ES-I3 (cell line): ENCODE measurements around the gene CCM2.

Experiments used
- H3K36me3 ChIP-seq: 2 replicates; pipeline ENCODE4 v1.6.1; 2013; ENCODE audit warnings: mild to moderate bottlenecking, low read length, control low read depth, moderate library complexity; ENCODE audit not compliant: insufficient read depth
- H3K4me1 ChIP-seq: 2 replicates; pipeline ENCODE4 v1.6.1; 2013; ENCODE audit warnings: mild to moderate bottlenecking, control low read depth, low read length; ENCODE audit not compliant: insufficient read depth
- H3K9ac ChIP-seq: 2 replicates; pipeline ENCODE4 v1.6.1; 2013; ENCODE audit warnings: low read depth, mild to moderate bottlenecking, low read length, moderate library complexity
- H3K9me3 ChIP-seq: 2 replicates; pipeline ENCODE4 v1.6.1; 2013; ENCODE audit warnings: mild to moderate bottlenecking, low read length, moderate library complexity; ENCODE audit not compliant: control insufficient read depth, insufficient read depth

CCM2 gene

GRCh38 chr7:44965441-44965903 lies 34.5 kb upstream of the CCM2 start:
- Histone ChIP-seq H3K9me3 (no peaks in the 10 kb centered on the region), H3K4me1 (no peaks in the 10 kb centered on the region), H3K9ac (no peak overlapping the region), H3K36me3 (no peaks in the 10 kb centered on the region)

- H3K4me1 ChIP-seq, result no peaks in the 10 kb centered on the region
- H3K9ac ChIP-seq, result no peak overlapping the region
- no peaks in the 10 kb centered on the region for H3K9me3 ChIP-seq
- H3K36me3 ChIP-seq, result no peaks in the 10 kb centered on the region
These were observed 33.9 kb upstream of the CCM2 start for GRCh38 chr7:44965937-44966730.

DNA sequence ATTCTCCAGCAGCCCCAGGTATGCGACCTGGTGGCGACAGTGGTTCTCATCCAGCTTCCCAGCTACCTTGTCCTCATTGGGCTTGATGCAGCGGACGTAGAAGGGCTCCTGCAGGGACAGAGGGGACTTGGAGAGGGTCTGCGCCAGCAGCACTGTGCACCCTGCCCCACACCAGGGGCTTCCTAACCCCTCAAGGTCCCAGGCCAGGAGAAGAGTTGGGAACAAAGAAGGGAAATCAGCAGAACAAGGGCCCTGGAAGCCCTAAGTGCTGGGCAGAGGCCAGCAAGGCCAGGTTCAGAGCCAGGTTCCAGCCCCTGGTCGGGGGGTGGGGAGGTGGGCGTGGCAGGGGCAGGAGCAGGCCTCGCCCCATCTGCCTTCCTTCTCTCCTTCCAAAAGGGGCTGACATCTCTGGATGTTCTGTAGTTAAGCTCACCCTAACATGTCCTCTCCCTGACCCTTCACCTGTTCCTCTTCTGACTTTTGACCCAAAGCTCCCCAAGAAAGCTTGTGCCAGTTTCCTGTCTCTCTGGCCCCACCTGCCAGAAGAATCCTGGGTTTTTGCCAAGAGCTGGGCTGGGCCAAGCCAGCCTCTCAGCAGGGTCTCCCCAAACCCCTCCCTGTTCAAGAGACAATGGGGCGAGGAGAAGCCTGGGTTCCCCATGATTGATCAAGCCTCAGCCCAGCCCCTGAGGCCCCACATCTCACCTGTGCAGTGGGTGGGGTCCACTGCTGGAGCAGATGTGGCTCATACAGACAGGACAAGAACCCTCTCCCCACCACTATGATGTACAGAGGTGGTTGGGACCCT lies 33.1 kb upstream of the CCM2 start:
- Histone ChIP-seq H3K36me3 (no peaks in the 10 kb centered on the region), H3K4me1 (no peaks in the 10 kb centered on the region), H3K9ac (no peak overlapping the region), H3K9me3 (no peaks in the 10 kb centered on the region)

DNA sequence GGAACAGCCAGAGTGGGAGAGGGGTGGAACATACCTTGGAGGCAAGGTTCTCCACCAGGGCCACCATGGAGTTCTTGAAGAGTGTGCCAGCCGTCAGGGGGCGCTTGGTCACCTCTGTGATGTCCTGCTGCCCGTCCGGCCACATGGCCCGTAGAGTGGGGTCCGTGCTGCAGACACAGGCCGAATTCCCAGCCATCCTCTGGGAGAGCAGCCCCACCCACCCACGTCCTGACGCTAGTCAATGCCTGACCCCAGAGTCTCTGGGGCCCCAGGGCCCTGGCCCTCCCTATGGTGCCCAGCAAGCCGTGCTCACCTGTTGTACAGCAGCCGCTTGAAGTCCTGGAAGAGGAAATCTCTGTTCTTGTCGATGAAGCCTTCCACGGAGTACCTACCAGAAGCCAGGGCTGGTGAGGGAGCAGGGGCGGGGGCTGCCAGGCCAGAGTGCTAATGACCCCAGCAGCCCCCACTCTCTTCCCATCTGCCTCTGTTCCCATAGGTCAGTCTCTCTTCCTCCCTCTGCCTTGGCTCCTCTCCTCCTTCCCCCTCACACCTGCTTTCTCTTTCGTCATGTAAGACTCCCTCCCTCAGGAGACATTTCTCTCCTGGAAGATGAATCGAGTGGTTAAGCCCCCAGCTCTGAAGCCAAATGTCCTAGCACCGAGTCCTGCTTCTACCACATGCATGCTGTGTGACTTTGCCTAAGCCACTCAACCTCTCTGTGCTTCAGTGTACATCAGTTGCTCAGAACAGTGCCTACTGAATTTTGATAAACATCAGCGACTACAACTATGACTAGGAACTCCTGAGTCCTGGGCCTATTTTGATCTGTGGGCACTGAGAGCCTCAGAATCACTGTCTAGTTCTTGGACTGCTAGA lies 32.2 kb upstream of the CCM2 start:
- Histone ChIP-seq H3K4me1 (no peaks in the 10 kb centered on the region), H3K36me3 (no peaks in the 10 kb centered on the region), H3K9me3 (no peaks in the 10 kb centered on the region), H3K9ac (no peak overlapping the region)

DNA sequence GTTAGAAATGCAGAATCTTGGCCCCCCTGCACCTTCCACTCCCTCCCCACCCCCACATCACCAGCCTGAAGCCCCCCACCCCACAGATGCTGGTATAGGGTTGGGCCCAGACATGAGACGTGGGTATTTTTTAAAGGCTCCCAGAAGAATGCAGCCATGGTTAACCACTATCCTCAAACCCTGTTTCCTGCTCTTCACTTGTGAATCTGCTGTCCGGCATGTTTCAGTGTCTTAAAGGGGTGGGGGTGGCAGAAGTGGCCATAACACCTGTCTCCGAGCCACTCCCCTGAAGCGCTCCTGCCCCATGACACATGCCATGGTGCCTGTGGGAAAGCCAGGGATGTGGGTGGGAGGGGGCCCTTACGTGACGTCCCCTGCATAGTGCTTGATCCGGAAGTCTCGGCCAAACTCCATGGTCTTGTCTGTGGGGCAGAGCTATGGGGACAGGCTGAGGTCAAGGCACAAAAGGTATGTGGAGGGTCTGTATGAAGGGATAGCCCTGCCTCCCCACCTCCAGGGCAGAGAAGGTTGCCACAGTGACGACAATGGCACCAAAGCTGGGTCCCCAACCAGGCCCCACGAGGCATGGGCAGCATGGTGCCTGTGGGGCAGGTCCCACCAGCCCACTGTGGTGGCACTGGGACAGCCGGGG lies 30.8 kb upstream of the CCM2 start:
- Histone ChIP-seq H3K36me3 (no peaks in the 10 kb centered on the region), H3K9me3 (no peaks in the 10 kb centered on the region), H3K9ac (no peak overlapping the region), H3K4me1 (no peaks in the 10 kb centered on the region)

DNA sequence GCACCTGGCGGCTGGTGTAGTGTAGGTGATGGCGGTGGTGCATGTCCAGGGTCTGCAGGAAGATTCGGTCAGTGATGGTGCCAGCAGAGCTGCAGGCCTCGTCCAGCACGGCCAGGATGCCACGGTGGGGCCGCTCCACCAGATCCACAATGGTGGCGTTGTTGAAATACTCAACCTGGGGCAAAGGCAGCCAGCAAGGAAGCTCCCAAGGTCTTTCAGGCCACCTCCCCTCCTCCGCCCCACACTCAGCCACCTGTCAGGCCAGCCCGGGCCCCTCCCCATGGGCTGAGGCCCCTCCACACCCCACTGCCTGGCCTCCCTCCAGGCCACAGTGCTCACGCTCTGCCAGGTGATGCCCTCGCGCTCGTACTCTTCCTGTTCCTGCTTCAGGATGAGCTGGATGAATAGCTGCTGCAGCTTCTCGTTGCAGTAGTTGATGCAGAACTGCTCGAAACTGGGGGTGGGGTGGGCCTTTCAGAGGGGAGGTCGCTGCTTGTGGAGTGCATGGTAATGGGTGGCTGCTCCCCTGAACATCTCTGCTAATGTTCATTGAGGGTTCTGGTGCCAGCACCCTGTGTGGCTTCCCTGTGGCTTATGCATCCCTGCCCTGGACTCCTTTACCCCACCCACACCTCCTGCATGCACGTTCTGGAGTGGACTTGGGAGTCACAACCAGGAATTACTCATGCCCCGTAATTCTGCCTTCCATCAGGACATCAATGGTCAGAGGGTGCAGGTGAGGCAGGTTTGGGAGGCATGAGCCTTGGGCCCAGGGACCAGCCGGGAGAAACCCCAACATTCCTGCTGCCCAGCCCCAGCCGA lies 30.1 kb upstream of the CCM2 start:
- Histone ChIP-seq H3K4me1 (no peaks in the 10 kb centered on the region), H3K36me3 (no peaks in the 10 kb centered on the region), H3K9me3 (no peaks in the 10 kb centered on the region)

DNA sequence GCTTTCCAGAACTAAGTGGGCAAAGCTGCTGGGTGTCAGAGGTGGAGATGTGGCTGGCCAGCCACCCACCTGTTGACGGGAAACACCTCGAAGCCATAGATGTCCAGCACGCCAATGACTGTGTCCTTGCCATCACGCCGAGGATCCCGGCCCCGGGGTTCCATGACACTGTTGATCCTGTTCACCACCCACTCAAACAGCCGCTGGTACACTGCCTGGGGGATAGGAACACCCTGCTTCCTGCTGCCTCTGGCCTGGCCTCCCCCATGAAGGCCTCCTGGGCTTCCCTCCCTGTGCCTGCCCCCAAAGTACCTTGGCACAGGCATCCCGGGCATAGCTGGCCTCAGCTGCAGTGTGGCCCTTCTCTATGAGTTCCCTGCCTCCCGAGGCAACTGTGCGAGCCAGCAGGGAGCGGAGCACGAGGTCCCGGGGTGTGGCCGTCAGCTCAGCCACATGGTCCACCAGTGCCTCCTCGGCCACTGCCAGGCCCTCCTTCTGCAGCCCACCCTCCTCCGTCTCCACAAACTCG lies 29.4 kb upstream of the CCM2 start:
- Histone ChIP-seq H3K4me1 (no peaks in the 10 kb centered on the region), H3K36me3 (no peaks in the 10 kb centered on the region)

More for the DNA sequence above, 30.1 kb upstream of the CCM2 start:
- no peak overlapping the region for H3K9ac ChIP-seq

GRCh38 chr7:44971188-44971901 lies 28.7 kb upstream of the CCM2 start:
- H3K36me3 ChIP-seq, result no peaks in the 10 kb centered on the region
- H3K9me3 ChIP-seq, result no peaks in the 10 kb centered on the region
- no peak overlapping the region for H3K9ac ChIP-seq
- no peaks in the 10 kb centered on the region for H3K4me1 ChIP-seq

More for the DNA sequence above, 29.4 kb upstream of the CCM2 start:
- Histone ChIP-seq H3K9ac (no peak overlapping the region), H3K9me3 (no peaks in the 10 kb centered on the region)

DNA sequence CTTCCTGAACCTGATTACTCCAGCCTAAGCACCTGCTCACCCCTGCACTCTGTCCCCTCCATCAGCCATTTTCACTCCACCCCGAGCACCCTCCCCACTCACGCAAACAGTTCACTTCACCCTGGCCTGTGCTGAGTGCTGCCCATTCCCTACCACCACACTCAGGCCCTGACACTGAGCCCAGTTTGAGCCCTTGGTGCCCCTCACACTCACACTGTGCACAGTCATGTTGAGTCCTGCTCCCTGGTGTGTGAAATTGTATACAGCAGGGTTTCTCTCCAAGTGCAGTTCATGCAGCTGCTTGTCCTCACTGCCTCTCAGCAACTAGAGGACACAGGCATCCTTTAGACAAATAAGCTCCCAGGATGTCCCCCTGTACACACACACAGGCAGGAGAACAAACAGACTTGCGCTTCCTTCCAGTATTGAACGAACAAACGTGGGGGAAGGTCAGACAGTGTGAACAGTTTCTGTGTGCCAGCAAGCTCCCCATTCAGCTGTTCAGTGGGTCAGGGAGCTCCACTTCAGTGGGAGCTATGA lies 28.0 kb upstream of the CCM2 start:
- Histone ChIP-seq H3K9ac (no peak overlapping the region), H3K36me3 (no peaks in the 10 kb centered on the region), H3K4me1 (no peaks in the 10 kb centered on the region), H3K9me3 (no peaks in the 10 kb centered on the region)

DNA sequence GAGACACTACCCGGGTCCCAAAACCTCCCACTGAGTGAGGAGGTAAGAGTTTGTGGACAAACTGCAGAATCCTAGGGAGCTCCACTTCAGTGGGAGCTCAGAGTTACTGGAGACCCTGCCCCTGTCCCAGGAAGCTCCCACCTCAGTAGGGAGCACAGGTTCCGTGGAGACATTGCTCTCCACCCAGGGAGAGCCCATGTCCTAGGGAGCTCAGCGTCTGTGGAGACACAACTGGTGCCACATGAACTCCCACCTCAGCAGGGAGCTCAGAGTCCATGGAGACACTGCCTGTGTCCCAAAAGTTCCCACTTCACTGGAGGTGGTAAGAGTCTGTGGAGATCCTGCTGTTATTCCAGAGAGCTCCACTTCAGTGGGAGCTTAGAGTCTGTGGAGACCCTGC lies 27.4 kb upstream of the CCM2 start:
- Histone ChIP-seq H3K4me1 (no peaks in the 10 kb centered on the region), H3K9me3 (no peaks in the 10 kb centered on the region), H3K9ac (no peak overlapping the region), H3K36me3 (no peaks in the 10 kb centered on the region)

DNA sequence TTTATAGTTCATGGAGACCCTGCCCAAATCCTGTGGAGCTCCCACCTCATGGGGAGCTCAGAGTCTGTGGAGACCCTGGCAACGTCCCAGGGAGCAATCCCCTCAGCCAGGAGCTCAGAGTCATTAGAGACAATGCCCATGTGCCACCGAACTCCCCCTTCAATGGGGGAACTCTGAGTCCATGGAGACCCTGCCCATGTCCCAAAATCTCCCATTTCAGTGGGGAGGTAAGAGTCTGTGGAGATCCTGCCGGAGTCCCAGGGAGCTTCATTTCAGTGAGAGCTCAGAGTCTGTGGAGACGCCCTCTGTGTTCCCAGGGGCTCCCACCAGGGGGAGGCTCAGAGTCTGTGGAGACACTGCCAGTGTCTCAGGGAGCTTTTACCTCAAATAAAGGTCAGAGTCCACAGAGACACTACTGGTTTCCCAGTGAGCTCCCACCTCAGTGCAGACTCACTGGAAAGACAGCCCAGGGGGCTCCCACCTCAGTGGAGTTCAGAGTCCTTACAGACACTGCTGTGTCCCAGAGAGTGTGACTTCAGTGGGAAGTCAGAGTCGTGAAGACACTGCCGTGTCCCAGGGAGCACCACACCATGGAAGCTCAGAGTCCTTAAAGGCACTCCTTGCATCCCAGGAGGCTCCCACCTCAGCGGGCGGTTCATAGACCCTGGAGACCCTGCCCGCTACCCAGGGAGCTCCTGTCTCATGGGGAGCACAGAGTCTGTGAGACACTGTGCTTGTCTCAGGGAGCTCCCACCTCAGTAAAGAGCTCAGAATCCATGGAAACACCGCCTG lies 26.2 kb upstream of the CCM2 start:
- no peaks in the 10 kb centered on the region for H3K9me3 ChIP-seq
- no peak overlapping the region for H3K9ac ChIP-seq
- H3K4me1 ChIP-seq, result no peaks in the 10 kb centered on the region
- H3K36me3 ChIP-seq, result no peaks in the 10 kb centered on the region

GRCh38 chr7:44974549-44974948 lies 25.5 kb upstream of the CCM2 start:
- Histone ChIP-seq H3K9me3 (no peaks in the 10 kb centered on the region), H3K36me3 (no peaks in the 10 kb centered on the region), H3K9ac (no peak overlapping the region), H3K4me1 (0 out of 2 replicates have a peak, but pooled peaks cover 3% of the 10 kb centered on the region)
